GM23248 (cell line): ENCODE results near the gene ARID4B. TPM values are rescaled to one million over a fixed set of nuclear protein-coding genes. Genes with fewer than 3 reads are reported as not detected.

Experiments
- DNase-seq: peaks from one replicate; pipeline ENCODE4 v3.0.0-alpha.2; 2015
- H2AFZ ChIP-seq: fragments of 200-600 bp; sonication (generic); 2 replicates; pipeline ENCODE4 v1.6.1; 2016; ENCODE audit warnings: antibody characterized with exemption
- H3F3A ChIP-seq: fragments of 200-600 bp; sonication (generic); 2 replicates; pipeline ENCODE4 v1.6.1; 2016; ENCODE audit warnings: mild to moderate bottlenecking, antibody characterized with exemption, mixed run types; ENCODE audit not compliant: insufficient read depth
- H3K27ac ChIP-seq: fragments of 200-600 bp; sonication (generic); 2 replicates; pipeline ENCODE4 v1.5.1; 2016; ENCODE audit warnings: mild to moderate bottlenecking
- H3K27me3 ChIP-seq: fragments of 200-600 bp; sonication (generic); replicated peaks from 2 replicates; pipeline ENCODE4 v1.6.1; 2016; ENCODE audit warnings: mild to moderate bottlenecking; ENCODE audit not compliant: insufficient read depth
- H3K36me3 ChIP-seq: fragments of 200-600 bp; sonication (generic); 2 replicates; pipeline ENCODE4 v1.6.1; 2016; ENCODE audit warnings: low read depth, mild to moderate bottlenecking
- H3K4me1 ChIP-seq: fragments of 200-600 bp; sonication (generic); 2 replicates; pipeline ENCODE4 v1.6.1; 2016; ENCODE audit warnings: mild to moderate bottlenecking; ENCODE audit not compliant: insufficient read depth
- H3K4me2 ChIP-seq: fragments of 200-600 bp; sonication (generic); one replicate; pipeline ENCODE4 v1.6.1; 2016; ENCODE audit warnings: mild to moderate bottlenecking; ENCODE audit not compliant: unreplicated experiment
- H3K4me3 ChIP-seq: fragments of 200-600 bp; sonication (generic); 2 replicates; pipeline ENCODE4 v1.5.1; 2016; ENCODE audit warnings: mild to moderate bottlenecking
- H3K79me2 ChIP-seq: fragments of 200-600 bp; sonication (generic); 2 replicates; pipeline ENCODE4 v1.6.1; 2016; ENCODE audit warnings: mild to moderate bottlenecking; ENCODE audit not compliant: insufficient read depth
- H3K9ac ChIP-seq: fragments of 200-600 bp; sonication (generic); 2 replicates; pipeline ENCODE4 v1.6.1; 2016; ENCODE audit warnings: mild to moderate bottlenecking
- H3K9me2 ChIP-seq: fragments of 200-600 bp; sonication (generic); 2 replicates; pipeline ENCODE4 v1.6.1; 2016; ENCODE audit warnings: mixed run types, mild to moderate bottlenecking, moderate library complexity; ENCODE audit not compliant: insufficient read depth
- H3K9me3 ChIP-seq: fragments of 200-600 bp; sonication (generic); one replicate; pipeline ENCODE4 v1.6.1; 2017; ENCODE audit warnings: low read depth
- H4K20me1 ChIP-seq: fragments of 200-600 bp; sonication (generic); 2 replicates; pipeline ENCODE4 v1.6.0; 2016; ENCODE audit not compliant: insufficient read depth
- EZH2 ChIP-seq: fragments of 200-600 bp; sonication (generic); IDR thresholded peaks from 2 replicates; pipeline ENCODE4 v1.6.1; 2018; ENCODE audit warnings: antibody characterized with exemption, mild to moderate bottlenecking; ENCODE audit not compliant: insufficient read depth, poor library complexity, severe bottlenecking
- EZH2phosphoT487 ChIP-seq: fragments of 200-600 bp; sonication (generic); IDR thresholded peaks from 2 replicates; pipeline ENCODE4 v1.6.1; 2018; ENCODE audit warnings: antibody characterized with exemption, moderate library complexity, mild to moderate bottlenecking, low read depth; ENCODE audit not compliant: insufficient read depth
- WGBS, 2 experiments: methylation state at CpG; one replicate each; pipeline ENCODE4 v1.1.6; 2015 to 2017; ENCODE audit warnings: low lambda C conversion rate in 2 of 2, low coverage in 1 of 2; ENCODE audit errors: missing lambda C conversion rate in 2 of 2; 5-methylcytosine and 5-hydroxymethylcytosine counted together
- in situ Hi-C: fragments of 300-500 bp; cut with MboI; formaldehyde crosslinking; loops from 2 replicates; pipeline ENCODE4 v1.15.0; 2020
- polyA plus RNA-seq: library from polyadenylated mRNA; unstranded; fragments of >200 nt; fragmentation: Nextera tagmentation; extraction: Ambion mirVana; gene quantifications from 2 replicates; pipeline ENCODE4 v1.2.1, GENCODE V29; 2016
- total RNA-seq: library from RNA; depleted of rRNA; stranded (reverse); fragments of >200 nt; shearing (Covaris generic); gene quantifications from 2 replicates; pipeline ENCODE4 v1.2.3, GENCODE V29; 2014

The ARID4B gene
- total and polyA plus RNA-seq, 2 experiments from 2014 or later, result 17.8 to 25.6 TPM

DNA sequence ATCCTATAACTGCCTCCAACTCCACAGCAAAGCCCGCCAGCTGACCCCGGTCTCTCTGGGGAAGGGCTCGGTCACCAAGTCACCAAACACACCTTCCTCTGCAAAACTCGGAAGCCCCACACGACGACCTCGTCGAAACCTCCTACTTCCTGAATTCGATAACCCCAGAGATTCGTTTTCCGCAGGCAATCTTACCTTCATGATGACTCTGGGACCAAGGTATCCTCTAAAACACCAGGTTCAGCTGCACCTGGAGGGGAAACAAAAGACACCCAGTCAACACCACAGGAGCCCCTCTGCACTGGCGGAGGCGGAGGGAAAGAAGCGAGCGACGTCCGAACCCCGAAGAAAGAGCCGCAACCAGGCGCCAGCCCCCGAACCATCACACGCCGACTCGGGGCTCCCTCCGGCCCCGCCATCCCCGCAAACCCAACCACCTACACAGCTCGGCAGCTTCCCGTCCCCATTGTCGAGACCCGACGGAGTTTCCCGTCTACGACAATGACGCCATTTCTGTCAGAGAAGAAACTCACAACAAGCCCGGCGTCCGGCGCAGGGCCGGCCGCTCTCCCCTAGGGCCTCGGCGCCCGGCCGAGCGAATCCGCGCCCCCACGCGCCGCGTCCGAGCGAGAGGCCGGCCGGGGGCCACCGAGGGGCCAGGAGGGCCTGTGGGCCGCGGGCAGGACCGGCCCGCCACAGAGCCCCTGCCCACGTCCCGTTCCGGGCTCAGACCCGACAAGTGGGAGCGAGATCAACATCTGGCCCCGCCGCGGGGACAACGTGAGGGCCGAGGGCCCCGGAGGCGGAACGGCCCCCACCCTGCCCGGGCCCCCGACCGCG, 1.0 kb downstream of the ARID4B start:
- DNase-seq, result peak; percentile 75
- Histone ChIP-seq H2AFZ (peak overlapping the region; percentile 74), H3F3A (peaks cover 25% of the 10 kb centered on the region), H3K9me2 (no peaks in the 10 kb centered on the region), H3K27me3 (no peaks in the 10 kb centered on the region), H3K36me3 (no peaks in the 10 kb centered on the region), H4K20me1 (peaks cover 29% of the 10 kb centered on the region; the same call in 1 of the 2 replicates), H3K4me1 (peaks cover 43% of the 10 kb centered on the region), H3K9ac (peak overlapping the region; percentile 93), H3K9me3 (no peaks in the 10 kb centered on the region), H3K79me2 (peaks cover 85% of the 10 kb centered on the region), H3K4me3 (peak overlapping the region; percentile 88), H3K27ac (peak overlapping the region; percentile 81), H3K4me2 (peak overlapping the region; percentile 88)
- TF ChIP-seq EZH2phosphoT487, result no peak
- TF ChIP-seq EZH2, result no peak
- WGBS, 2 experiments, result 1% methylated on average over 45 to 66 of the region's 78 CpGs
- in situ Hi-C loops, result no loop called here

GRCh38 chr1:235325854-235326253, 2.1 kb downstream of the ARID4B start:
- H3K79me2 ChIP-seq, result peaks cover 85% of the 10 kb centered on the region
- in situ Hi-C loops, result no loop called here
- no peaks in the 10 kb centered on the region for H3K9me3 ChIP-seq
- WGBS, 2 experiments, result 22 to 25% methylated on average over 2 of the region's 2 CpGs
- no peaks in the 10 kb centered on the region for H3K9me2 ChIP-seq
- H3F3A ChIP-seq, result peaks cover 20% of the 10 kb centered on the region
- no peaks in the 10 kb centered on the region for H3K27me3 ChIP-seq
- no peaks in the 10 kb centered on the region for H3K36me3 ChIP-seq
- H3K4me2 ChIP-seq, result peak overlapping the region; percentile 88
- H3K4me1 ChIP-seq, result peaks cover 32% of the 10 kb centered on the region
- peak overlapping the region; percentile 93 for H3K9ac ChIP-seq
- H3K4me3 ChIP-seq, result peak overlapping the region; percentile 88
- no peak overlapping the region for H2AFZ ChIP-seq
- H3K27ac ChIP-seq, result 0 out of 2 replicates have a peak overlapping the region, but pooled peaks have one; percentile 1
- no peak for DNase-seq
- peaks cover 29% of the 10 kb centered on the region; the same call in 1 of the 2 replicates for H4K20me1 ChIP-seq
- TF ChIP-seq EZH2phosphoT487 (no peak), EZH2 (no peak)

DNA sequence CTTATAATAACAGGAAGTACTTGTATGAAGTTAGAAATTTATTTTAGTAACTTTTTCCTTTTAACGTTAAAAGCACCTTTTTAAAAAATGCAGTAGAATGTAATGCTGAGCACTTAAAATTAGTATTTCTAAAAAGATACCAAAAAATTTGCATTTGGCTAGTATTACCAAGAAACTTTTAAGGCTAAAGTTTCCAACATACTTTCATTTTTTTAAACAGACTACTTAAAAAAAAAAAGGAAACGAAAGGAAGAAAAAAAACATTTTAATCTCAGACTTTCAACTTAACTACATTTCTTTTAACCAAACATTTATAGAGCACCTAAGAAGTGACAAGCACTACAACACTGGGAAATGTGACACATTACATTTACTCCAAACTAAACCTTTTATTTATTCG, 2.8 kb downstream of the ARID4B start:
- Histone ChIP-seq H3K4me1 (peaks cover 25% of the 10 kb centered on the region), H3K4me2 (peak overlapping the region; percentile 88), H4K20me1 (peaks cover 29% of the 10 kb centered on the region; the same call in 1 of the 2 replicates), H3K4me3 (peak overlapping the region; percentile 88), H3K36me3 (no peaks in the 10 kb centered on the region), H3K9ac (peak overlapping the region; percentile 93), H3K79me2 (peaks cover 85% of the 10 kb centered on the region), H3K27me3 (no peaks in the 10 kb centered on the region), H3K9me3 (no peaks in the 10 kb centered on the region), H2AFZ (no peak overlapping the region), H3K9me2 (no peaks in the 10 kb centered on the region), H3K27ac (no peak overlapping the region), H3F3A (peaks cover 13% of the 10 kb centered on the region)
- in situ Hi-C loops, result no loop called here
- TF ChIP-seq EZH2phosphoT487 (no peak), EZH2 (no peak)
- no peak for DNase-seq
- 25 to 28% methylated on average over 3 of the region's 3 CpGs for WGBS, 2 experiments

GRCh38 chr1:235324296-235324695, 3.7 kb downstream of the ARID4B start:
- H3F3A ChIP-seq, result peaks cover 5% of the 10 kb centered on the region
- H3K9me2 ChIP-seq, result no peaks in the 10 kb centered on the region
- H3K27ac ChIP-seq, result no peak overlapping the region
- in situ Hi-C loops, result no loop called here
- whole genome bisulfite sequencing, 2 experiments, result 92% methylated on average over 5 of the region's 5 CpGs
- H3K4me3 ChIP-seq, result no peak overlapping the region
- TF ChIP-seq EZH2phosphoT487 (no peak), EZH2 (no peak)
- peaks cover 24% of the 10 kb centered on the region for H3K4me1 ChIP-seq
- no peaks in the 10 kb centered on the region for H3K27me3 ChIP-seq
- no peak overlapping the region for H3K9ac ChIP-seq
- H2AFZ ChIP-seq, result no peak overlapping the region
- DNase-seq, result no peak
- H3K79me2 ChIP-seq, result peaks cover 86% of the 10 kb centered on the region
- no peaks in the 10 kb centered on the region for H3K9me3 ChIP-seq
- peak overlapping the region; percentile 88 for H3K4me2 ChIP-seq
- H3K36me3 ChIP-seq, result no peaks in the 10 kb centered on the region
- peaks cover 29% of the 10 kb centered on the region; the same call in 1 of the 2 replicates for H4K20me1 ChIP-seq
